NOMO-1 (cell line): ENCODE measurements around the gene STX3.
A peak's percentile ranks its signal among the peaks of the same experiment; 100 is the strongest.

Experiments
- DNase-seq, 2 experiments: peaks; one replicate each; lab custom pipeline; 2025; ENCODE audit not compliant: unreplicated experiment in 2 of 2; lab: John Stamatoyannopoulos, UW

The STX3 gene

DNA sequence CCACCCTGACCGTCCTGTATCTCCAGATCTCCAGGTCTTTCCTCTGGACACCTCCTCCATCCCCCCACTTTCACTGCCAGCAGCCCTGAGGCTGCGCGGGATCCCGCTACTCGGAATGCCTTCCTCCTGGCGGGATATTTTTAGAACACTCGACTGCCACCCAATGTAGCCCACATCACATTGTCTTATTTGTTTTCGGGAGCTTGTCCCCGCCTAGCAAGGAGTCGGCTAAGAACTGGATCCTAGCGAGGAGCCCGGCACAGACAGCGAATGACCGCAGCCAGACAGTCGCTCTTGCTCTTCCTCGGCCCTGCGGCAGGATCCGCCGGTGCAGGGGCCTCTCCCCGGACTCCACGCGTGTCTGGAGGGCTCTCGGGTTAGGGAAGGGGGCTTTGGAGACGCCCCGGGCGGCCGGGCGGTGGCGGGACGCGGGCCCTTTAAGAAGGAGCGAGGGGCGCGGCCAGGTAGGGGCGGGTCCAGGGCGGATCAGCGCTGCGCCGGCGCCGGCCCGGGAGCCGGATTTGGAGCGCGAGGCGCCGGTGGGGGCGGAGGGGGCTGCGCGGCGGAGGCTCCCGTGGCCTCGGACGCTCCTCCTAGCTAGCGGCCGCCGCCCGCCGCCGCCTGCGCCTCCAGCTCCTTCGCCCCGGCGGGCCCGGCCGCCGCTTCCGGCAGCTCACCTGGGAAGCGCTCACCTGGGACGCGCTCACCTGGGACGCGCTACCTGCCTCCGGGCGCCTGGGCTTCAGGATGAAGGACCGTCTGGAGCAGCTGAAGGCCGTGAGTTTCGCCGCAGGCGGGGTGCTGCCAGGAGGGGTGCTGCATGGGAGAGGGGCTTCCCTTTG lies at the start of gene STX3:
Gene STX3, plus strand, starts transcription at position 518 of the 842 bp plus-strand sequence. Its CDS starts 230 bp downstream, at position 748.
- peak; percentile 49 to 81 for DNase-seq

DNA sequence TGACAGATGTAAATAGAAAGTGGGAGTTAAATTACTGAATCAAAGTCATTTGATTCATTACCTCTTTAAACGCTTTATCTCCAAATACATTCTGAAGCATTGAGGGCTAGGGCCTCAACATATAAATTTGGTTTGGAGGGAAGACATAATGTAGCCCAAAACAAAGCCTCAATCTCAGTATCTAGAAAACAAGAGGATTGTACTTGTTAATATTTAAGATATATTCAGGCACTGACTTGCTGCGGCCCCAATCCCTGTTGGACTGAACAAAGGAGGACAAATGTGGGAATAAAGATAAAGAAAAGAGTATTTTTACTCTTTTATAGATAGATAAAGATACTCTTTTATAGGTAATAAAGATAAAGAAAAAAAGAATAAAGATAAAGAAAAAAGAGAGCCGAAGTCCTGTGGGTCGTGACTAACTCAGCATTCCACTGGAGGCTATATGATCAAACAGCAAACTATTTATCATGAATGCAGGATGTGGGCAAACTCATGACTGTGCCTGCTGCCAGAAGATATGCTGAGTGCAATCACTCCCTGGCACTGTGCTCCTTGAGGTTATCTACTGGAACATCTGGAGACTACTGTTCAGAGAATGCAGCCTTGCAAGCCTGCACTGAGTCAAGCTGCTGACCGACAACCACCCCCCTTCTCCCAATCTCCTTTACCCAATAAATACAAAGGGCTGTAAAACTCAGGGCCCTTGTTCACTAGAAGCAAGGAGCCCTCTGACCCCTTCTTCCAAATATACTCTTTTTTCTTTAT lies 48.5 kb upstream of the STX3 start:
- no peak for DNase-seq

DNA sequence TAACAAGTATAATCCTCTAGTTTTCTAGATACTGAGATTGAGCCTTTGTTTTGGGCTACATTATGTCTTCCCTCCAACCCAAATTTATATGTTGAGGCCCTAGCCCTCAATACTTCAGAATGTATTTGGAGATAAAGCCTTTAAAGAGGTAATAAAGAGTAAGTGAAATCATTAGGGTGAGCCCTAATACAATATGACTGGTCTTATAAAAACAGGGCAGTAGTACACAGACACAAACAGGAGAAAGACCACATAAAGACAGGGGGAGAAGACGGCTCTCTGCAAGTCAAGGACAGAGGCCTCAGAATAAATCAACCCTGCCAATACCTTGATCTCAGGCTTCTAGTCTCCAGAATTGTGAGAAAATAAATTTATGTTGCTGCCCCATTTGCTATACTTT lies 47.8 kb upstream of the STX3 start:
- DNase-seq: no peak

DNA sequence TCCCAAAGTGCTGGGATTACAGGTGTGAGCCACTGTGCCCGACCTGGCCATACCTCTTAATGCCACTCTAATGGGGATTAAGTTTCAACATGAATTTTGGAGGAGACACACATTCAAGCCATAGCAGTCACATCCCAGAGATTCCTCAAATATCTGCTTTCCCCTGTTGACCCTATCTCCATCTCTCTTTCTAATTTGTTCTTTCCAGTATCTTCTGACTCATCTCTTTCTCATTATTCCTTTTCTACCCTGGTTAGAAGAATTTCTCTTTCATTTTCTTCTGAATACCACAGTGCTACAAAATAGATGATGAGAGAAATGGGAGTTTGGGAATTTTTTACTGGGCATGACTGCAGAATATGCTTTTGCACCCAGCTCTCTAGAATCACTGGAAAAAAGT lies 46.6 kb upstream of the STX3 start:
- no peak for DNase-seq

DNA sequence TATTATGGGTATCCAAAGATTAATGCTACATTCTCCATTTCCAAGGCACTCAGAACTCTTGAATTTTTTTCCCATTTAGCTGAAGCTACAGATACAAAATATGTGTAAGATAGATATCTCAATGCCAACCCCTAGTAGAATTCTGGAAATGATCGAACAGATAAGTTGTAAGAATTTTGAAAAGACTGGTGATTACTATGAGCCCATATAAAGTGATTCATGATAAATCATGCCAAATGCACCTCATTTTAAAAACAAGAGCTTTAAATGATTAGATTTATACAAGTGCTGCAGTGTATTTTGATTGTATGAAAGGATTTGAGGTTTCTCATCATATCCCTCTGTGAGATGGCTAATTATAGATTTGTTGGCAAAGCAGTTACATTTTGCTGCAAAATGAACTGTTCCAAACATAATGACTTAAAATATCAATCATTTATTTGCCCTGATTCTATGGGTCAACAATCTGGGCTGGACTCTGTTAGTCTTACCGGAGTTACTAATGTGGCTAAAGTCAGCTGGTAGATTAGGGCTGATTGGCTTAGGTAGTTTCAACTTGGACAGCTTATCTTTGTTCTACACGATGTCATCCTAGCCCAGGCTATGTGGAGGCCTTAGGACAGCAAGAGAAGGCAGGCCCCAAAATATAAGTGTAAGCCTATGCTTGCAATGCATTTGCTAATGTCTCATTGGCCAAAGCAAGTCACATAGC lies 44.9 kb upstream of the STX3 start:
- no peak for DNase-seq

DNA sequence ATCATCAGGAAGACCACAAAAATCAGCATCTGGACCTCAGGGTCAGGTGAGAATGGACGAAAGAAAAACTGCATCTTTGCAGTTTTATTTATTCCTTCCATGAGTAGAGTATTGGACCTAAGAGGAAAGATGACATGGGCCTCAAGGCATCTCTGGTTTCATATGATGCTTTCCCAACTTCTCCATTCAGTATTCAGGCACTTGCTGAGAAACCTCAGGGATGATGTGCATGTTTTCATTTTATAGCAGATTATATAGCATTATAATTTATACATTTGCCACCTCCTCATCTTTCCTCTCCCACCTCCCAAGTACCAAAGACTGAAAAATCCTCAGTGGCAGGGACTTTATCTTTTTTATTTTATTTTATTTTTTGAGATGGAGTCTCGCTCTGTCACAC lies 41.4 kb upstream of the STX3 start, which contains the start of gene OR10V1:
Gene OR10V1, minus strand, starts transcription at position 101 of the 400 bp plus-strand sequence. Its CDS starts 0 bp downstream, at position 101.
- DNase-seq: no peak

DNA sequence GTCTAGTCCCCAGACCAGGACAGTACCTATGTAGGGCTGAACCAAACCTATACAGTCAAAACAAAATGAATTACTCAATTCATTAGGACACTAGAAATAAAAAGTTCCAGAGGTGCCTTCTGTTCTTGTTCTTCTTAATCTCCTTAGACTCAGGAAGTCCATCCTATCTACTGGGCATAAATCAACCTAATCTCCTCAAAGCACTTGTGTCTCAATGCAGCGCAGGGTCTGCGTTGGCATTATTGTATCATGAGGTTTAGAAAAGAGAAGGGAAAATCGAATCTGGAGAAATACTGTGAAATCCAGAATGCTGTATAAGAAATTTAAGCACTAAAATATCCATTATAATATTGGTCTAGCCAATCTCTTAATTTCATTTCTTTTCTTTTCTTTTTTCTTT lies 39.1 kb upstream of the STX3 start:
- DNase-seq: no peak

DNA sequence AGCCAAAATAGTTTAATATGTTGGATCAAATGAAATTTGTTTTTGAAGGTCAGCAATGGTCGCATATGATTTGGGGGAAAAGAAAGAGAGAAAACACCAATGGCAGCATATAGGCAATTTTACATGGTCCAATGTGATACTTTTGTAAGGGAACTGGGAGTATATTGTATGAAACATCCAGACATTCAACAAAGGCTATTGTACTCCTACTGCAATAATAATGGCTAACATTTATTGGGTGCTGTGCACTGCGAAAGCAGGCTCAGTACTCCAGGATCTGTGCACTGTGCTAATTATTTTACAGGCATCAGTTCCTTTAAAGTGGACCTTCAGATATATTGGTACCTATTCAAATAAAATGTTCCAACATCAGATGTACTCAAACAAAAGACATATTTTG lies 35.6 kb upstream of the STX3 start:
- DNase-seq: no peak

DNA sequence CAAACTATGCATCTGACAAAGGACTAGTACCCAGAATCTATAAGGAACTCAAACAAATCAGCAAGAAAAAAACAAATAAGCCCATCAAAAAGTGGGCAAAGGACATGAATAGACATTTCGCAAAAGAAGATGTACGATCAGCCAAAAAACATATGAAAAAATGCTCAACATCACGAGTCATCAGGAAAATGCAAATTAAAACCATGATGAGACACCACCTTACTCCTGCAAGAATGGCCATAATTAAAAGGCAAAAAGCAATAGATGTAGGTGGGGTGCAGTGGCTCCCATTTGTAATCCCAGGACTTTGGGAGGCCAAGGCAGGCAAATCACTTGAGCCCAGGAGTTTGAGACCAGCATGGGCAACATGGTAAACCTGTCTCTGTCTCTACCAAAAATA lies 31.1 kb upstream of the STX3 start:
- no peak for DNase-seq

DNA sequence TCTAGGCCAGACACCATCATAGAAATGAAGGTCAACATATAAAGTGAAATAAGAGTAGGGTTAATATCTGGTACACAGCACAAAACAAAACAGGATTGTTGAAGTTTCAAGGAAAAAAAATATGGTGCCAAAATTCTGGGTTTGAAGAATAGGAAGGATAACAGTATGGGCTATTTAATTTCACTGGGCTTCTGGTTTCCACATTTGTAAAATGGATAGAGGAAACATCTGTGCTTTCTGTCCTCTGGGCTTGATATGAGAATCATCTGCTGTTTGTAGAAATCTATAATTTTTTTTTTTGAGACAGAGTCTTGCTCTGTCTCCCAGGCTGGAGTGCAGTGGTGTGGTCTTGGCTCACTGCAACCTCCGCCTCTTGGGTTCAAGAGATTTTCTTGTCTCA lies 27.8 kb upstream of the STX3 start:
- DNase-seq: no peak

DNA sequence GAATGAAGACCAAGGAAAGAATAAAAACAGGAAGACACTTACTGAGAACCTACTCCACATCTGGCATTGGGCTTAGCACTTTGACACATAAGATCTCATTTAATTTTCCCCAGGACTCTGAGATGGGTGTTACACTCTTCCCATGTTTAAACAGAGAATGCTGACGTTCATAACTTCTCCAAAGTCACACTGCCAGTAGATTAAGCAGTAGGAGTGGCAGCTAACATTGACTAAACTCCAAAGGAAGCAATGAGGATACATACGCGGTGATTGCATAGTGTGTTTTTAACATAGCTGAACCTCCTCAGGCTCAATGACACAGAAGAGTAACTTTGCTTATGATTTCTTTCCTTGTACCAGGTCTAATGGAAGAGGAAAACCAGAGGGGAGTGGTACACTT lies 27.0 kb upstream of the STX3 start:
- DNase-seq: peak in 1 of 2 experiments; percentile 2

DNA sequence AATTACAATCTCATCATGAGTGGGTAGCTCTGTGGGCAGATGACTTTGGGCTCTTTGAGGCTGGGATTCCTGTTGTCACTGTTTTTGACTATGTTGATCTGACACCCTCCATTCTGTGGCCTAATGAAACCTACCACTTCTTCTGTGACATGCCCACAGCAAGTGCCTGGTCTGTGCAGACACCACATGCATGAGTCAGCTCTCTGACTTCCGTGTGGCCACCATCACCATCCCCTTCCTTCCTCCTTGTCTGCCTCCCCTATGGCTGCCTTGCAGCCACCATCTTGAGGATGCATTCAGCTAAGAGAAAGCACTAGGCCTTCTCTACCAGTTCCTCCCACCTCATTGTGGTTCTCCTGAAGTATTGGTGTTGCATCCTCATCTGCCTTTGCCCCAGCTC lies 26.3 kb upstream of the STX3 start:
- DNase-seq: peak; percentile 7 to 23

DNA sequence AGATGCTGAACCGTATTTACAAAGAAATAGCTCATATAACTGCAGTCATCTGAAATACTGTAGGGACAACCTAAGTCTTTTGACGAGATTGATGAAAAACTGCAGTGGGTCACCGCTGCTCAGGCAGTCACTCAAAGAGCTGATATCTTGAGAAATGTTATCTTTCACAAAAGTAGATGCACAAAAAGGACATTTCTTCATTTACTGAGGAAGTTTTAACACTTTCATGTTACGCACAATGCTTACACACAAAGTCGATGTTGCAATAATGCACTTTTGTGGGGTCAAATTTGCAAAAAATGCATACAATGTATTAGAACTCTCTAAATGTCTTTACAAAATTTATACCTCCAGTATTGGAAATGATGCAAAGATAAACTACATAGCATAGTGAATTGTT lies 25.3 kb upstream of the STX3 start:
- DNase-seq: peak; percentile 24 to 32

DNA sequence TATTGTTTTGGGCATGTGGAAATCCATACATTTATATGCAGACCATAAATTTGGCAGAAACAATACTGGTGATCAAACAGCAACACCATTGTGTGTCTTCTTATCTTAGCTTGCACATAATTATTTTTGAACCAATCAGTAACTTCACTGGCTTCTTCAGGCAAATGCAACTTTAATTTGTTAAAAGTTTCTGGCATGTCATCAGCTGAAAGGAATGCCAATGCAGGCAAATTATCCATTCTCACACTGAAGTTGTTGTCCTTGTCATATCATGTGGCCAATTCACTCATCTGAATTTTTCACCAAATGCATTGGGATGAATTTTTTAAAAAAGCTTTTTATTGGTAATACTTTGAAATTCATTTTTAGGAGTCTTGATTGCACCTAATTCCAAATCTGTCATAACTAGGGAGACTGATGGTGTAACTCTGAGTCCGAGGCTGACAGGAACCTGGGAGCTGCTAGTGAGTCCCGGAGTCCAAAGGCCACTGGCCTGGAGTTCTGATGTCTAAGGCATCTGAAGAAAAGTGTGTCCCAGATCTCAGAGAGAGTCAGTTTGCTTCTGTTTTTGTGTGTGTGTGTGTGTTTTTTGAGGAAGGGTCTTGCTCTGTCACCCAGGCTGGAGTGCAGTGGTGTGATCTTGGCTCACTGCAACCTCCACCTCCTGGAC lies 24.1 kb upstream of the STX3 start:
- DNase-seq: no peak

DNA sequence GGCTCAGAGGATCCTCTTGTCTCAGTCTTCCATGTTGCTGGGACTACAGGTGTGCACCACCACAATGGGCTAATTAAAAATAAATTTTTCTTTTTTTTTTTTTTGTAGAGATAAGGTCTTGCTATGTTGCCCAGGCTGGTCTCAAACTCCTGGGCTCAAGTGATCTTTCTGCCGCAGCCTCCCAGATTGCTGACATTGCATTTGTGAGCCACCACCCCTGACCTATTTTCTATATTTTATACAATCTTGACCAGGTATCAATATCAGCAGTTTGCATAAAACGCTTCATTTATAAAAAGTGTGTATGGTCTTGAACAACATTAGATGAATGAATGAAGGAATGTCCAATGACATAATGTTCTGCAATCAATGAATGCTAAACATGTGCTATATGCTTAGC lies 9.1 kb upstream of the STX3 start:
- no peak for DNase-seq

DNA sequence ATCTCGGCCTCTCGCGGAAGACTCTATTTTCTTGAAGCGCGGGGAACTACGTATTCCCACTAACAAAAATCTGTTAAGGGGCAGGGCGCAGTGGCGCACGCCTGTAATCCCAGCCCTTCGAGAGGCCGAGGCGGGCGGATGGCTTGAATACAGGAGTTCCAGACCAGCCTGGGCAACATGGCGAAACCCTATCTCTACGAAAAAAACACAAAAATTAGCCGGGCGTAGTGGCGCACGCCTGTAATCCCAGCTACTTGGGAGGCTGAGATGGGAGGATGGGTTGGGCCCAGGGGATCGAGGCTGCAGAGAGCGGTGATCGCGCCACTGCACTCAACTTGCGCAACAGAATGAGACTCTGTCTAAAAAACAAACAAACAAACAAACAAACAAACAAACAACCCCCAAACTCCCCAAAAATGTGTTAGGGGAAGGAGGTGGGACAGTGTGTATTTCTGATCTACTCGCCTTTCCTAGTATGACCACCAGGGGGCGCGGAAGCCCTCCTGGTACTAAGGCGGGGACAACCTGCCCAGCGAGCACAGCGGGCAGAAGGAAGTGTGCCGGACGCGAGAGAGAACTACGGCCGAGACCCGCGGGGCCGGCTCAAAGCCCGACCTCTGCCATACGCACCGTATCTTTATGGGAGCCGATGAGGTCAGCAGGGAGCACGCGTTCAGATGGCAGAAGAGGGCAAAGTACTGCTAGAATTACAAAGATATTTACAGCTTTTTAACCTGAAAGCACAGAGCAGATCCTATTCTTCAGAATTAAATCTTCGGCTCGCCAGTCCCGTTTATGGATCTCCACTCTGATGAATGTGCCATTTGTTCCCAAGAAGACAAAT lies 1.3 kb upstream of the STX3 start:
- DNase-seq: peak; percentile 46 to 65

DNA sequence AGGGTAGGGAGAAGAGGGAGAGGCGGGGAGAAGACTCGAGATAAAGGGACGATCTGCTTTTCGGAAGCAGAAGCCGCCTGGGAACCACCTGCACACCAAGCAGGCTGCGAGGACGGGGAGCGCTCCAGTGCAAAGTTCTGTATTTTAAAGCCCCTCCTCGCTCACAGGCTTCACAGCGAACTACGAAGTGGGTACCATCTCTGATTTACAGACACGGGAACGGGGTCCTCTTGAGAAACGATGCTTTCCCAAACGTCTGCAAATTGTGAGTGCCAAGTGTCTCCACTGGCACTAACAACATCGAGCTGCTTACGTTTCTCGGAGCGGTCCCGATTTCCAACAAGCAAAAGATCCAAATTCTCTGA lies 700 bp upstream of the STX3 start:
- DNase-seq: peak; percentile 15 to 38

DNA sequence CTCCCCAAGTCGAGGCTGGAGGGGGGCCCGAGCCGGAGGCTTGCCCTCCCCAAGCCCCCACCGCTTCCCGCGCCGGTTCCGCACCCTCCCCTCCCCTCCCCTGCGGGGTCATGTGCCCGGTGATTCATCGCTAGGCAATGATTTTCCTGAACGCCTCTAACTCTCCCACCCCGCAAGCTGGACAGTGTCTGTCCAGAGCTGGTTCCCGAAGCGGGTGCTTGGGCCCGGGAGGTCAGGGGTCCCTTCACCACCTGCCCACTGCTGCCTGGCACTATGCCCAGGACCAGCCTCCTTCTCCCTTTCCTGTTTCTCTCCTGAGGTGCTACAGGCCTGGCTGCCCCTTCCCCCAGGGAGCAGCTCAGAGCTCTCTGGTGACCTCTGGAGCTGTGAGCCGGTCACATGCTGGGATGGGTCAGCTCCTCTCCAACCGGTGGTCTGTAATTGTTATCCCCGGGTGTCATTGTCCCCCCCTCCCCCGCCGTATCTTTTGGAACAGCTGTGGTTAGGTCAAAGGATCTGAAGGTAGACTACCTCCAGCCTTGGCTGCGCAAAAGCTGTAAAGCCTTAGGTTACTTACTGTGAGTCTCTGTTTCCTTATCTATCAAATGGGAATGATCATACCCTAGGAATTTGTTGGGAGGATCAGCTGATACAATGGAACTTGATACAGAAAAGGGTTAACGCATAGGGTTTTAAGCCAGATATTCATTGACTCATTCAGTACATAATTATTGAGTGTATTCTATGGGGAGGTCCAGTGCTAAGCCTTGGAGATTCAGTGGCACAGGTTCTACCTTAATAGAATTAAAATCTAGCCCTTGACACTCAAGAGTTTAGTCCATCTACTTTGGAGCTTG lies 753 bp downstream of the STX3 start:
- peak; percentile 17 to 65 for DNase-seq

DNA sequence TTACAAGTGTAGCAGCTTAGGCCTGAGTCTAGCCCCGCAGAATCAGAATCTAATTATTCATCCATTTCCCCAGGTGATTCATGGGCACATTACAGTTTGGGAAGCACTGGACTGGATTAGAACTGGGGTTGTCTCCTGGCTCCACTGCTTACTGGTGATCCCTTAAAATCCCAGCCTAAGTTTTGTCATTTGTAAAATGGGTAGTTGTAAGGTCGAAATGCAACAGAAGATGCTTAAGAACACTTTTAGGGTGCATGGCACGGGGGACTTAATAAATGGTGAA lies 1.3 kb downstream of the STX3 start:
- no peak for DNase-seq
